ENCODE results near the gene MRPS14.

Gene MRPS14

DNA sequence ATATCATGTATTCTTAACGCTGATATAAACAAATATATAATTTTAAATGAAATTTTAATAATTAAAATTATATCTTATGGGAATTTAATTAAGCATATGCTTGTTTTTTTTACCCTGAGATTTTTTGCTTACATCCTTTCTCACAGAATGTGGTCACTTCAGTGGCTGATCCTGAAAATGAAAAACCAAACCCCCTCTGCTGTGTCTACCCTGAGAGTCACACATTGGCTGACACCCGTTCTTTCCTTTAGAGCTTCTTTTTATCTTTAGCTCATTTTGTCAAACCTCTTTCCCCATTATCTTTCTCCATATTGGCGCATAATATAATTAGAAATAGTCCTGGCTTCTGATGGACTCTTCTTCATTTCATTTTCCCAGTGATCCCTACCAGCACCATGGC, 34.2 kb downstream of the MRPS14 start:
- no peak for DNase-seq (ENCODE audit: low read depth in 2 of 2, low spot score in 1 of 2)

DNA sequence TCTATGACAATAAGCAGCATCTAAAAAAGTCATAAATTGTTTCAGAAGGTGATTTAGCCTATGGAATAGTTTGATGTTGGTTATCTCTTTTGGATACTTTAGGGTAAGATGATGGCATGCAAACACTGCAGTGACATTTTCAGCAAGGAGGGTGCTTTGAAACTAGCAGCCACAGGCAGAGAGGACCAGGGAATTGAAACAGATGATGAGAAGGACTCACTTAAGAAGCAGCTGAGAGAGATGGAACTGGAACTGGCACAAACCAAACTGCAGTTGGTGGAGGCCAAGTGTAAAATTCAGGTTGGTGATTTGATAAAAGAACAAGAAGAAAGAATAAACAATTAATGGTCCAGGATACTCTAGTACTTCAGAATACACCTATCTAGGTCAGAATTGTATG, 34.7 kb downstream of the MRPS14 start:
- DNase-seq (ENCODE audit: low read depth in 2 of 2, low spot score in 1 of 2) = no peak

- no peak for DNase-seq (ENCODE audit: low read depth in 2 of 2, low spot score in 1 of 2)
Observed at GRCh38 chr1:174984952-174985351, 38.3 kb downstream of the MRPS14 start.

GRCh38 chr1:174982971-174983689, 40.1 kb downstream of the MRPS14 start:
- DNase-seq (ENCODE audit: low read depth in 2 of 2, low spot score in 1 of 2) = no peak

- DNase-seq (ENCODE audit: low read depth in 2 of 2, low spot score in 1 of 2) = no peak
Observed at GRCh38 chr1:174976436-174977108, 46.7 kb downstream of the MRPS14 start.

- DNase-seq (ENCODE audit: low read depth in 2 of 2, low spot score in 1 of 2) = no peak
Observed at GRCh38 chr1:174975764-174976163, 47.5 kb downstream of the MRPS14 start.

DNA sequence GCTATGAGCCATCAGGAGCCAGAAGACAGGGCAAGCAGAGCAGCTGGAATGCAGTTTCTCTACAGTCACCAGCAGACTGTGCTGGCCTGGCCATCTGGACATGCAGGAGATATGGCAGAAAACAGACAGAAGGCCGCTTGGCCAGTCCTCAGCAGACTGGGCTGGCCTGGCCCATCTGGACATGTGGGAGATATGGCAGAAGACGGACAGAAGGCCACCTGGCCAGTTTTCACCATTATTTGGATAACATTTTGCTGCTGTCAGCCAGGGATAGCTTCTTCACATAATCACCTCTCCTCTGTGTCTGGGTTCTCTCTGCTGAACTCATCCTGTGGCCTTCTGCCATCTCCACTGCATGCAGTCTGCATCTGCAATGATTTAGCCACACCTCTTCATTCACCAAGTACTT, 48.5 kb downstream of the MRPS14 start:
- no peak for DNase-seq (ENCODE audit: low read depth in 2 of 2, low spot score in 1 of 2)

GRCh38 chr1:174971902-174972301, 51.3 kb downstream of the MRPS14 start:
- DNase-seq (ENCODE audit: low read depth in 2 of 2, low spot score in 1 of 2) = no peak

DNA sequence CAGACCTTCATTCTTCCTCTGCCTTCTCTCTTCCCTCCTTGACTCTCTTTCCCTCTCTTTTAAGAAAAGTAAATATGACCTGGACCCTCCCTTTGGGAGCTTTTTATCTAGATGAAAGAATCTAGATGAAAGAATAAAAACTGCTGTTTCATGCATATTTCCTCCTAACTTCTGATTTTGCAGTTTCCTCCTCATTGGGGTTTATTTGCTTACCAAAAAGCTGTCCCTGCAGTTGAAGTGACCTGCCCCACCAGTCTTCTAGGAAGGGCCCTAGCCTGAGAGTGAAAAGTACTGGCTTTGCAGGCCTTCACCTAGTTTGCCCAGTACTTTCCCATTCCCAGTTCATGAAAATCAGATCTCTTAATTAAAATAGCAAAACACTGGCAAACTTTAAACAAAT, 51.8 kb downstream of the MRPS14 start:
- DNase-seq (ENCODE audit: low read depth in 2 of 2, low spot score in 1 of 2) = no peak

GRCh38 chr1:174969977-174970376, 53.2 kb downstream of the MRPS14 start:
- no peak for DNase-seq (ENCODE audit: low read depth in 2 of 2, low spot score in 1 of 2)

DNA sequence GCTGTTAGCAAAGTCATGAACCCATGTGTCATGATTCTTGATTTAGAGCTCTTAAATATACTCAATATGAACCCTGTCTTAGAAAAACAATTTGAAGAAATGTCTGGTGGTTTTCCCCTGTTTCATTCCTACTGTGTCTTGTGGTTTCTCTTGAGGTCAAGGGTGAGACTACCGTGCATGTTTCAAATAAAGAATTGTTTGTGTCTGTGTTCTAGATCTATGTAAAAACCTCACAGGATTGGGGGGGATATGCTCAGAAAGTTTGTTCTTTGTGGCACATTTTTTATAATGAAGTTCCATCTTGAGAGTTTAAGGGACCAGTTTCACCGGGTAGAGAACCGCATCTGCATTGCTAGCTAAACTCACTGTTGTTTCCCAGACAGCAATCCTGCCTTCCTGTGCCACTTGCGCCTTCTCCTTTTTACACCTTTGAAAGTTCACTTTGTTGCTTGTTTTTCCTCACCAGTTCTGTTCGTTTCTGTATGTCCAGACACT, 54.4 kb downstream of the MRPS14 start:
- DNase-seq (ENCODE audit: low read depth in 2 of 2, low spot score in 1 of 2) = no peak

- no peak for DNase-seq (ENCODE audit: low read depth in 2 of 2, low spot score in 1 of 2)
Observed at GRCh38 chr1:174967845-174968705, 55.1 kb downstream of the MRPS14 start.

DNA sequence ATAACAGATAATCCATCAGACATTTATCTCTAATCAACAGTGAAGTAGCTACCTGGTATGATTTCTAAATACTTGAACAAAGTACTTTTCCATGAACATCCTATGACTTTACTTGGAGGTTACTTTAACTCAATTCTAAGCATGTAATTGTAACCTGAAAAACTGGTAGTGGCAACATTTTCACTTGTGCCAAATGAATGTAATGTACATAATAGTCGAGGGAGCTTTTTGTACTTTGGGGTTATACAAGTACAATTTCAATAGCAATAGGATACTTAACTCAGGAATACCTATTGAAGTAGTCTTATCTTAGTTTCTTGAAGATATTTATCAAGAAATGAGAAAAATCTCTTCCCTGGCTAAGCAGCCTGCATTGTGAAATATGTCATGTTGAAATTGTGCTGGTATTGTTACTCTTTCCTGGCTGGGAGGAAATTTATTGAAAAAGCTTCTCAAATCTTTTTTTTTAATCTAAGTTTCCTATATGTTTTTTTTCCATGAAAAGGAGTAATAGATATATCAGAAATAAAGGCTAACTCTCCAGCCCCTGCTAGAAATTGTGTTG, 57.1 kb downstream of the MRPS14 start:
- DNase-seq (ENCODE audit: low read depth in 2 of 2, low spot score in 1 of 2) = no peak

DNA sequence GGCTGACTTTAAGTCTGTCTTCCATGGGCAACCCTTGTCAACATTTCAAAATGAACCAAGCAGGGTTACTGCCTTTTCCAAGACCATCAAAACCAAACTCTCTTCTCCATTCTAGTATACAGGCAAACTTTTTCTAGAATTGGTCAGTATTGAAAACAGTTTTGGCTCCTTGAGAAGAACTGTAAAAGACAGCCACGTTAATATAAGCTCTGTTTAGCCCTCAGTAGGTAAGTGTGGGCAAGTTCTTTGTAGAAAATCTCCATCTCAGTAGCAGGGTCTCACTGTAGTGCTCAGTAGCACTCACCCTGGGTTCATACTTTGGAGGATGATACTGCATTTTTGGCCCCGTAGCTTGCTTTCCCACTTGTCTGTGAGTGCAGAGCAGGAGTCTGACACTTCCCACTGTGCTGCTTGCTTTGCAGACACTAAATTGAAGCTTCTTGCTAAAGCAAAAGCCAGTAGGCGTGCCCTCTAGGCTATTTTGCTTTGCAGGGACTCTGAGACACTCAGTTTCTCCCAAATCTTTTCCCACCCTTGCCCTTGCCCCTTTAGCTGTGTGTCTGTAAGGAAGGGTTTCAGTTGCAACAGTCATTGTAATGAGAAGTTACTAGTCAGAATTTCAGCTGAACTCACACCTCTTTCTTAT, 57.7 kb downstream of the MRPS14 start:
- no peak for DNase-seq (ENCODE audit: low read depth in 2 of 2, low spot score in 1 of 2)

GRCh38 chr1:174964972-174965361, 58.3 kb downstream of the MRPS14 start:
- no peak for DNase-seq (ENCODE audit: low read depth in 2 of 2, low spot score in 1 of 2)

DNA sequence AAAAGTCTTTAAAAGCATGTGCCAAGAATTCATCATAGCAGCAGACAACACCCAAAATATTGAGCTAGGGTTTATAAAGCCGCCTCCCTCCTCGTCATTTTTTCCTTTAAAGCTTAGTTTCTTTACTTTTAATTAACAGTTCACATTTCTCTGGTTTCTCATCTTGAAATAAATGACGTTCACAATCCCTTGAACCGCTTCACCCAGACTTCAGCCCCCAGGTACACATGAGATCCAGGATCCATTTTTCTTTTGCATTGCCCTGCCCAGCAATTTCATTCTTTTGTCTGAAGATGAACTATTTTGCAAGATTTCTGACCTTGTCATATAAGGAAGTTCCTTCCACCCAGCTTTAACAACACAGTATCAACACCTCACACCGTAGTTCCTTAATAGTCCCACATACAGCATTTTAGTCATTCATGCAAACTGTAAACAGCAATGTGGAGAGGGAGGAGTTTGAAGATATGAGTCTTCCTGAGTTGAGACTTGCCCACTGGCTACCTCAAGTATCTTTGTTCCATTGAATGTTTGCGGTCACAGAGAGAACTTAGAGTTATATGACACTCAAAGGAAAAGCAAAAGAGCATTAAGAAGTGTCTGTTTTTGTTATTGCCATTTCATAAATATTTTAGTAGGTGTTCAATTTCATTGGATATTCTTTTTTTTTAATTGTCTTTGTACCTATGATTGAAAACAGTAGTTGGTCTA, 58.8 kb downstream of the MRPS14 start:
- no peak for DNase-seq (ENCODE audit: low read depth in 2 of 2, low spot score in 1 of 2)

DNA sequence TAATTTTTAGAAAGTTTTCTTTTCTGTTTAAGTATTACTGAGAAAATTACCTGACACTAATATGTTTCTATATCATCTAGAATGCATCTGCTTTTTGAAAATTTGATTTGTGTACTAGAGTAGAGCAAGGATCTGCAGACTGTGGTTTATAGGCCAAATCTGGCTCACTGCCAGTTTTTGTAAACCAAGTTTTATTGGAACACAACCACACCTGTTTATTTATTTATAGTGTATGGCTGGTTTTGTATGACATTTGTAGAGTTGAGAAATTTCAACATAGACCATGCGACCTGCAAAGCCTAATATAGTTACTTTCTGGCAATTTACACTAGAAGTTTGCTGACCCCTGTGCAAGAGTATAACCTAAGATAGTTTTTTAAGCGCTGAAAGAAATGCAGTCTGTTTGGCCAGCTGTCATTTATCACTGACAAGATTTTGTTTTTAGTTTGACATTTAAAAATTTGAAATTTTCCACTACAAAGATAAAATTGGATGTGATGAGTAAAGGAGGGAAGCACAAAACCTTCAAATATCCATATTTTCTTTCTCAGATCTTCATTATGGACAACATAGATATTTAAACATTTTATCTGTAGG, 59.6 kb downstream of the MRPS14 start:
- no peak for DNase-seq (ENCODE audit: low read depth in 2 of 2, low spot score in 1 of 2)

All from stimulated activated CD8-positive, alpha-beta memory T cell treated with anti-CD3 and anti-CD28 coated beads, Interleukin-4, amount 100 ng/mL, for 4 hours (primary cell).